Activated naive CD8-positive, alpha-beta T cell treated with anti-CD3 and anti-CD28 coated beads, Interleukin-2, amount 10 ng/mL, durations not matched to agents 7 days and 5 days (primary cell): ENCODE results near the gene THOC6. TPM values are rescaled to one million over a fixed set of nuclear protein-coding genes. Genes with fewer than 3 reads are reported as not detected.

Experiments
- ATAC-seq: fragments of 150-1000 bp; cut with Tn5 transposase; one replicate; pipeline ENCODE4 v1.10.0; 2021; ENCODE audit warnings: low read depth, moderate library complexity
- POLR2A ChIA-PET: fragments of 350-600 bp; sonication (Branson Sonifier 250); formaldehyde crosslinking; loops from one replicate; lab custom pipeline; 2021; ENCODE audit warnings: antibody characterized with exemption; lab: Charles Lee
- DNase-seq: peaks from one replicate; pipeline ENCODE4 v3.0.0; 2021
- H3K27ac Mint-ChIP-seq: one replicate; pipeline ENCODE4 v1.8.0; 2022; ENCODE audit warnings: mild to moderate bottlenecking, mixed read lengths
- H3K27me3 Mint-ChIP-seq: one replicate; pipeline ENCODE4 v1.8.0; 2022; ENCODE audit warnings: mild to moderate bottlenecking, moderate library complexity, mixed read lengths
- H3K36me3 Mint-ChIP-seq: one replicate; pipeline ENCODE4 v1.8.0; 2021; ENCODE audit warnings: mild to moderate bottlenecking, mixed read lengths
- H3K4me1 Mint-ChIP-seq: one replicate; pipeline ENCODE4 v1.8.0; 2021; ENCODE audit warnings: mixed read lengths
- H3K4me3 Mint-ChIP-seq: one replicate; pipeline ENCODE4 v1.8.0; 2022; ENCODE audit warnings: mild to moderate bottlenecking, moderate library complexity, mixed read lengths
- H3K9me3 Mint-ChIP-seq: one replicate; pipeline ENCODE4 v1.8.0; 2021; ENCODE audit warnings: mixed read lengths
- total RNA-seq, 2 experiments: library from RNA; stranded (reverse); gene quantifications; one replicate each; pipeline ENCODE4 v1.2.3, GENCODE V29; 2021

Gene THOC6
- total RNA-seq, 2 experiments from 2014 or later, result 36.3 to 36.9 TPM

DNA sequence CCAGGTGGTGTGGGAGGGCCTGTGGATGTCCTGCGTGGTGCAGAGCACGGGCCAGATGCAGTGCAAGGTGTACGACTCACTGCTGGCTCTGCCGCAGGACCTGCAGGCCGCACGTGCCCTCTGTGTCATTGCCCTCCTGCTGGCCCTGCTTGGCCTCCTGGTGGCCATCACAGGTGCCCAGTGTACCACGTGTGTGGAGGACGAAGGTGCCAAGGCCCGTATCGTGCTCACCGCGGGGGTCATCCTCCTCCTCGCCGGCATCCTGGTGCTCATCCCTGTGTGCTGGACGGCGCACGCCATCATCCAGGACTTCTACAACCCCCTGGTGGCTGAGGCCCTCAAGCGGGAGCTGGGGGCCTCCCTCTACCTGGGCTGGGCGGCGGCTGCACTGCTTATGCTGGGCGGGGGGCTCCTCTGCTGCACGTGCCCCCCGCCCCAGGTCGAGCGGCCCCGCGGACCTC is 10.3 kb upstream of the THOC6 start:
- POLR2A ChIA-PET, result no interaction called here
- H3K4me1 Mint-ChIP-seq, result peaks cover 8% of the 10 kb centered on the region
- no peak overlapping the region for H3K4me3 Mint-ChIP-seq
- DNase-seq (no peak), ATAC-seq (no peak)
- H3K9me3 Mint-ChIP-seq, result no peaks in the 10 kb centered on the region
- H3K27ac Mint-ChIP-seq, result no peak overlapping the region
- no peaks in the 10 kb centered on the region for H3K36me3 Mint-ChIP-seq
- H3K27me3 Mint-ChIP-seq, result peaks cover 37% of the 10 kb centered on the region

DNA sequence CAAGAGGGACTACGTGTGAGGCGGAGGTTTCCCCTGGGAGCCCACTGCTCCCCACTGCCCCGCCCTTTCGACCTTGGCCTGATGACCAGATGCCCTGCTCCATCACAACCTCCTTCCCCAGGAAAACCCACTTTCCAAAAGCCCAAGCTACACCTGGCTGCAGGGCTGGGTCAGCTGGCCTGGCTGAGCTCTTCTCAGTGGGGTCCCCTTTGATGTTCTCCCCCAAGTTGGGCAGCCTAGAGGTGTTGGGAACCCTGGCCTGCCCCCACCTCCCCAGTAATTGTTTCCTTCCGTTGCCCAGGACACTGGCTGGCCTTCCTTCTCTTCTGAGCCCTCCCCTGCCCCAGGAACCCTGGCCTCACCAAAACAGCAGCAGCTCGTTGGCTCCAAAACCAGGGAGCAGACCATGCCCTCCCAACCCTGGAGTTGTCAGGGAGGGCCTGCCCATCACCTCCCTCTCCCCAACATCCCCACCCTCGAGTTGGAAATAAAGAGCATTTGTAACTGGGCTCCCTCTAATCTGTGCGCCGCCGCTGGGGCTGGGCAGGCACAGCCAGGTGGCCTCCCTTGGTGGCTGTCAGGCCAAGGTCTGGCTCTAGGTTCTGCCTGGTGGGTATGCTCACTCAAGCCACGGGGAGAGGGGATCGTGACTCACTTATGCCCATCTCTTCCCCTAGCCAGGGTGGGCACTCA is 9.7 kb upstream of the THOC6 start:
- H3K27me3 Mint-ChIP-seq, result peaks cover 40% of the 10 kb centered on the region
- no peak overlapping the region for H3K4me3 Mint-ChIP-seq
- no peaks in the 10 kb centered on the region for H3K36me3 Mint-ChIP-seq
- peaks cover 4% of the 10 kb centered on the region for H3K4me1 Mint-ChIP-seq
- H3K9me3 Mint-ChIP-seq, result no peaks in the 10 kb centered on the region
- no peak overlapping the region for H3K27ac Mint-ChIP-seq
- DNase-seq, result no peak
- POLR2A ChIA-PET, result no interaction called here
- ATAC-seq, result no peak

DNA sequence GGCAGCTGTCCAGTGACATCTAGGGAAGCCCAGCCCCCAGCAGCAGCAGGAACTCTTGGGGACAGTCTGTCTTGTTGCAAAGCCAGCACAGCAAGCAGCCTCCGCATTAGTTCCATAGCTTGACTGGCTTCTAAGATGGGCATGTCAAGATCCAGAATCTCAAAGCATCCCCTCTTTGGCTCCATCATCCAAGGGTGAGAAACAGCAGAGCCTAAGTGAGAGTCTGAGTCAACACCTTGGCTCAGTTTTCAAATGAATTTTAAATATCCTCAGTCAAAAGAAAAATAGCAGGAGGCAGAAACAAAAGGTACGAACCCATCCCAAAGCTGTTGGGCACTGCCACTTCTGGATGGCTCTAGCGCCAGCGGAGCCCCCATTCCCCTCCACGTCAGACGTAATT is 8.9 kb upstream of the THOC6 start:
- ATAC-seq, result no peak
- Mint-ChIP-seq H3K27me3 (peaks cover 46% of the 10 kb centered on the region), H3K9me3 (no peaks in the 10 kb centered on the region), H3K27ac (no peak overlapping the region), H3K4me3 (no peak overlapping the region), H3K4me1 (peaks cover 8% of the 10 kb centered on the region), H3K36me3 (no peaks in the 10 kb centered on the region)
- POLR2A ChIA-PET, result interaction anchor here (1.0 kb wide), 1 partner anchor 30 kb away, joined by 3 read pairs; no protein-coding TSS in a partner anchor
- no peak for DNase-seq

DNA sequence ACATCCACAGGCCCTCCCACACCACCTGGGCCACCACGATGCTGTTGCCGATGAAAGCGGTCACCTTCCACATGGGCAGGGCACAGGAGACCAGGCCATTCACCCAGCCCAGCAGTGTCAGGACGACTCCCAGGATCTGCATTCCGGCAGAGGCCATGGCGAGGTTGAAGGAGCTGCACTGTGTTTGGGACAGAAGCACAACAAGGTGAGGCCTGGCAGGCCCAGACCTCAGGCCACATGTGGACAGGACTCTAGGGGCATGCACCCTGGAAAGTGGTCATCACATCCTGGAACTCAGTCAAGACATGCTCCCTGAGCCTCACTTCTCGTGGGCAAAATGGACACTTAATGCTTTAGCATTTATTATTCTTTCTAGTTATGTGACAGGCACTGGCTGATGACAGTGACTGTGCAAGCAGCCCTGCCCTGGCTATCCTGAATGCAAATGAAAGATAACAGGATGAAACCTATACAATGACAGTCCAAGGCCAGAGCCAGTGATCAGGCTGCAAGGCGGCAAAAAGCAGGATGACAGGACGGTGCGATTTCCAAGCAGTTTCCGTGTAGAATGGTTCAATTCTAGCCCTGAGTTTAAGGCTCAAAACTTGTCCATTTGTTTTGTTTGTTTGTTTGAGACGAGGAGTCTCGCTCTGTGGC is 7.8 kb upstream of the THOC6 start:
- Mint-ChIP-seq H3K27ac (no peak overlapping the region), H3K4me1 (peaks cover 11% of the 10 kb centered on the region), H3K9me3 (no peaks in the 10 kb centered on the region), H3K36me3 (no peaks in the 10 kb centered on the region), H3K4me3 (no peak overlapping the region), H3K27me3 (peaks cover 47% of the 10 kb centered on the region)
- DNase-seq (no peak), ATAC-seq (no peak)
- POLR2A ChIA-PET, result interaction anchor here (1.0 kb wide), 1 partner anchor 29 kb away, joined by 3 read pairs; no protein-coding TSS in a partner anchor

DNA sequence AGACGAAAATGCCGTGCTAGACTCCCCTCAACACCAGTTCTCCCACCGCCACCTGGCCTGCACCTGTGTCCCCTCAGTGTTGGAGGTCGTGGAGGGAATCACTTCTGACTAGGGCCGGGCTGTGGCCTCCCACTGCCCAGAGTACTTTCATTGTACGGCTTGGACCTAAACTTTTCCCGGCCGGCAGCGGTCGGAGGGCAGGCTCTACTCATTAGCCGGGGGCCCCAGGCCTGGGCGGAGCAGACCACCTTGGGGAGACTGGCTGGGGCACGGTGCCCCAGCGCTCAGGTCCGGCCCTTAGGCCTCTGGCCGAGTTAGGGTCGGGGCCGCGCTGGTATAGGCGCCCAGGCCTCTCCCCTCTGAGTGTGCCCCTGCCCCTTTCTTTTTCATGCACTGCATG is 6.5 kb upstream of the THOC6 start:
- no peaks in the 10 kb centered on the region for H3K9me3 Mint-ChIP-seq
- POLR2A ChIA-PET, result no interaction called here

DNA sequence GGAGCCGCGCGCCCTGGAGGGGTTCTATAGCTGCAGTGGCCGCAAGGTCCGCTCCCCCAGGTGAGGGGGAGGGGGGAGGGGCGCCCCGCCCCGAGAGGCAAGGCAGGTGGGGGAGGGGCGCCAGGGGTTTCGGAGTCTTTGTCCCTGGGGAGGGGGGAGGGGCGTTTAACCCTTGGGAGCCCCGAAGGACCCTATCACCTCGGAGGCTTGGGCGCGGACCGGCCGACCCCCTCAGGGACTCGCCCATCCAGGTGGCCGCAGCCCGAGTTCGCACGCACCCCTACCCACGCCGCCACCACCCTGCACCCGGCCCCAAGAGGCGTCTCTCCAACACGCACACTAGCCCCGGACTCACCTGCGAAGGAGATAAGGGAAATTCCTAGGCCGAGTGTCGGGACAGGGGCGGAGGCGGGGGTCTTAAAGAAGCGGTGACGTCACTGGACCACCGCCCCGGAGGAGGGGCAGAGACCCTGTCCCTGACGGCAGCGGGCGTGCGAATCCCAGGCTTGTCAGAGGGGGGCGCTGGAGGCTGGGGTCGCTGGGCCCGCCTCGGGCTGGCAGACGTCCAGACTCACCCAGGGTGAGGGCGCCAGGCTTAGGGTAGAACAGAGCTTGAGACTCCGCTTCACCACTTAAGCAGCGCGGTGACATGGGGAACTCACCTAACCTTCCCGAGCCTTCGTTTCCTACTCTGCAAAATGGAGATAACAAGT is 5.9 kb upstream of the THOC6 start, which contains the start of gene CLDN6:
CLDN6 (minus strand) TSS at position 390 of the 713 bp plus-strand sequence. CDS start 2,162 bp downstream, outside the sequence.
- Mint-ChIP-seq H3K27me3 (peaks cover 32% of the 10 kb centered on the region), H3K9me3 (no peaks in the 10 kb centered on the region)

More for the DNA sequence above, 6.5 kb upstream of the THOC6 start:
- Mint-ChIP-seq H3K4me3 (no peak overlapping the region), H3K27me3 (peaks cover 39% of the 10 kb centered on the region), H3K36me3 (no peaks in the 10 kb centered on the region), H3K4me1 (peaks cover 23% of the 10 kb centered on the region), H3K27ac (no peak overlapping the region)
- no peak for DNase-seq
- ATAC-seq, result no peak

DNA sequence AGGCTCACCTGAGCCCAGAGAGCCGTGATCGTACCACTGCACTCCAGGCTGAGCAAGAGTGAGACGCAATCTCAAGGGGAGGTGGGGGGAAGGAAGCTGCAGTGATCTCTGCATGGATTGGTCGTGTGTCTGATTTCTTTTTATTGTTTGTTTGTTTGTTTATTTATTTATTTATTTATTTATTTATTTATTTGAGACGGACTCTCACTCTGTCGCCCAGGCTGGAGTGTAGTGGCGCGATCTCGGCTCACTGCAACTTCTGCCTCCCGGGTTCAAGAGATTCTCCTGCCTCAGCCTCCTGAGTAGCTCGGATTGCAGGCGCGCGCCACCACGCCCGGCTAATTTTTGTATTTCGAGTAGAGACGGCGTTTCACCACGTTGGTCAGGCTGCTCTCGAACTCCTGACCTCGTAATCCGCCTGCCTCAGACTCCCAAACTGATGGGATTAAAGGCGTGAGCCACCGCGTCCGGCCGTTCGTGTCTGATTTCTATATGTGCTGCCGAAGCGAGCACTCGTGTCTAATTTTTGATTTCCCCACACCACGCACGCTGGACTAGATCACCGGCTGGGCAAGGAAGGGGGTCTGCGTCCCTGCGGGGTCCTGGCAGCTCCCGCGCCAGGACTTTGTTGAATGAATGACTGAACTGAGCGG is 4.1 kb upstream of the THOC6 start:
- Mint-ChIP-seq H3K36me3 (peaks cover 2% of the 10 kb centered on the region), H3K27ac (peak overlapping the region; percentile 54), H3K27me3 (peaks cover 28% of the 10 kb centered on the region), H3K4me1 (peaks cover 36% of the 10 kb centered on the region), H3K4me3 (peak overlapping the region; percentile 90), H3K9me3 (no peaks in the 10 kb centered on the region)
- DNase-seq (no peak), ATAC-seq (no peak)
- POLR2A ChIA-PET, result interaction anchor here (0.8 to 2.6 kb wide), 13 partner anchors 10 to 109 kb away, joined by 3 to 19 read pairs (median 3); partner anchors contain the start of gene MMP25

More for the DNA sequence above, 5.9 kb upstream of the THOC6 start, which contains the start of gene CLDN6:
- no peak within 1 kb of the TSS for H3K4me3 Mint-ChIP-seq
- no peak for DNase-seq
- POLR2A ChIA-PET, result no interaction called here
- no peaks in the 10 kb centered on the region for H3K36me3 Mint-ChIP-seq
- peaks cover 29% of the 10 kb centered on the region for H3K4me1 Mint-ChIP-seq
- H3K27ac Mint-ChIP-seq, result no peak within 1 kb of the TSS
- ATAC-seq, result no peak

DNA sequence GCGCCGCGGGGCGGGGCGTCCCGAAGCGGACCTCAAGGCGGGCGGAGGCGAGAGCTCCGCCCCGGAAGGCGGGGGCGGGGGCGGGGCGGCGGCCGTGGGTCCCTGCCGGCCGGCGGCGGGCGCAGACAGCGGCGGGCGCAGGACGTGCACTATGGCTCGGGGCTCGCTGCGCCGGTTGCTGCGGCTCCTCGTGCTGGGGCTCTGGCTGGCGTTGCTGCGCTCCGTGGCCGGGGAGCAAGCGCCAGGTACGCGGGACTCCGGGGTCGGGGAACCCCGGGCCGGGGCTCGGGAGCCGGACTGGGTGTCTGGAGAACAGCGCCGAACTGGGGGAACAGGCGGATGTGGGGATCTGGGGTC is 3.6 kb upstream of the THOC6 start, which contains the start of gene TNFRSF12A:
TNFRSF12A (plus strand) TSS at position 122 of the 357 bp plus-strand sequence; CDS start at position 152, 30 bp downstream.
- Mint-ChIP-seq H3K9me3 (no peaks in the 10 kb centered on the region), H3K36me3 (peaks cover 2% of the 10 kb centered on the region), H3K4me1 (peaks cover 36% of the 10 kb centered on the region), H3K4me3 (peak within 1 kb of the TSS; percentile 90), H3K27ac (peak within 1 kb of the TSS; percentile 56), H3K27me3 (peaks cover 24% of the 10 kb centered on the region)
- POLR2A ChIA-PET, result interaction anchor here (0.5 to 2.6 kb wide), 15 partner anchors 9 to 142 kb away, joined by 3 to 19 read pairs (median 3); partner anchors contain the start of gene MMP25
- peak; percentile 23 for ATAC-seq
- DNase-seq, result peak; percentile 86

DNA sequence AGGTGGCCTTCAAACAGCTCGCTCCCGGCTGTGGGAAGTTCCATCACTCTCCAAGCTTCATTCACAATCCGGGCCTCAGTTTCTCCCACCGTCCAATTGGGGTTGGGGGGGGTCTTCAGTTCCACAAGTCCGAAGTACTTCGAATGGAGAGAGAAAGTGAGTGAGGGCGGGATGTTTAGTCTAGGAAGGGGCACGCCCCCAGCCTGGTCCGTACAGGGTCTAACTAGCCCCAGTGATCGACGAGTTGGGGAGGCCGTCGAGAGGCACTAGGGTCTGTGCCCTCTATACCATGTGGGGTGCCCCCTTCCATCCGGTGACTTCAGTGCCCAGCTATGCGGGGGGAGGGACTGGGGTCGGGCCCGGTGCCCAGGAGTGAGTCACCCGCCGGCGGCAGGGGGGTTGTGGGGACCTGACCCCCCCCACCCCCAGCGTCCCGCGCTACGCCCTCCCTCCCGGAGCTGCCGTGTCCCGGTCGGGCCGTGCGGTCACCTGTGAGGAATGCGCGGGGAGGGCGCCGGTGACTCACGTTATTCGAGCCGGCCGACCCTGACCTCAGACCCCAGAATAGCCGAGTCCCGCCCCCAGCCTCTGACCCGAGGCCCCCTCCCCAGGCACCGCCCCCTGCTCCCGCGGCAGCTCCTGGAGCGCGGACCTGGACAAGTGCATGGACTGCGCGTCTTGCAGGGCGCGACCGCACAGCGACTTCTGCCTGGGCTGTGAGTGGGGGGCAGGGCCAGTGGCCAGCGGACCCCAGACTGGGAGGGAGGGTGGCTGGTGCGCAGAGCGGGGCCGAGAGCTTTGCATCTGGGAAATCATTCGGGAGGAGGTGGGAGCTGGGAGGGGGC is 3.0 kb upstream of the THOC6 start:
- Mint-ChIP-seq H3K36me3 (peaks cover 2% of the 10 kb centered on the region), H3K4me3 (peak overlapping the region; percentile 90), H3K27me3 (peaks cover 24% of the 10 kb centered on the region), H3K9me3 (no peaks in the 10 kb centered on the region), H3K27ac (peak overlapping the region; percentile 56), H3K4me1 (peaks cover 36% of the 10 kb centered on the region)
- DNase-seq (peak; percentile 63), ATAC-seq (peak; percentile 4)
- POLR2A ChIA-PET, result interaction anchor here (0.5 to 2.6 kb wide), 19 partner anchors 9 to 141 kb away, joined by 3 to 19 read pairs (median 3); partner anchors contain the start of genes MMP25 and PKMYT1

DNA sequence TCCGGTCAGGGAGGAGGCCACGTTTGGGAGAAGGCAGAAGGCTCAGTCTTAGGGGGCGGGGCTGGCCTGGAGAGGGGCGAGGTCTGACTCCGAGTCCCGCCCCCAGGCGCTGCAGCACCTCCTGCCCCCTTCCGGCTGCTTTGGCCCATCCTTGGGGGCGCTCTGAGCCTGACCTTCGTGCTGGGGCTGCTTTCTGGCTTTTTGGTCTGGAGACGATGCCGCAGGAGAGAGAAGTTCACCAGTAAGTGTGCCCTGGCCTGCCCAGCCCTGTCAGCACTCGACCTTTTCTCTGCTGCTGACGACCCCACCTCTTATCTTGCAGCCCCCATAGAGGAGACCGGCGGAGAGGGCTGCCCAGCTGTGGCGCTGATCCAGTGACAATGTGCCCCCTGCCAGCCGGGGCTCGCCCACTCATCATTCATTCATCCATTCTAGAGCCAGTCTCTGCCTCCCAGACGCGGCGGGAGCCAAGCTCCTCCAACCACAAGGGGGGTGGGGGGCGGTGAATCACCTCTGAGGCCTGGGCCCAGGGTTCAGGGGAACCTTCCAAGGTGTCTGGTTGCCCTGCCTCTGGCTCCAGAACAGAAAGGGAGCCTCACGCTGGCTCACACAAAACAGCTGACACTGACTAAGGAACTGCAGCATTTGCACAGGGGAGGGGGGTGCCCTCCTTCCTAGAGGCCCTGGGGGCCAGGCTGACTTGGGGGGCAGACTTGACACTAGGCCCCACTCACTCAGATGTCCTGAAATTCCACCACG is 2.2 kb upstream of the THOC6 start:
- H3K36me3 Mint-ChIP-seq, result peaks cover 6% of the 10 kb centered on the region
- POLR2A ChIA-PET, result interaction anchor here (0.6 to 2.6 kb wide), 11 partner anchors 8 to 137 kb away, joined by 3 to 19 read pairs (median 4); partner anchors contain the start of genes IL32, MMP25 and PKMYT1
- peaks cover 36% of the 10 kb centered on the region for H3K4me1 Mint-ChIP-seq
- no peaks in the 10 kb centered on the region for H3K9me3 Mint-ChIP-seq
- DNase-seq (peak; percentile 85), ATAC-seq (peak; percentile 15)
- H3K27me3 Mint-ChIP-seq, result peaks cover 21% of the 10 kb centered on the region
- peak overlapping the region; percentile 90 for H3K4me3 Mint-ChIP-seq
- H3K27ac Mint-ChIP-seq, result peak overlapping the region; percentile 87

DNA sequence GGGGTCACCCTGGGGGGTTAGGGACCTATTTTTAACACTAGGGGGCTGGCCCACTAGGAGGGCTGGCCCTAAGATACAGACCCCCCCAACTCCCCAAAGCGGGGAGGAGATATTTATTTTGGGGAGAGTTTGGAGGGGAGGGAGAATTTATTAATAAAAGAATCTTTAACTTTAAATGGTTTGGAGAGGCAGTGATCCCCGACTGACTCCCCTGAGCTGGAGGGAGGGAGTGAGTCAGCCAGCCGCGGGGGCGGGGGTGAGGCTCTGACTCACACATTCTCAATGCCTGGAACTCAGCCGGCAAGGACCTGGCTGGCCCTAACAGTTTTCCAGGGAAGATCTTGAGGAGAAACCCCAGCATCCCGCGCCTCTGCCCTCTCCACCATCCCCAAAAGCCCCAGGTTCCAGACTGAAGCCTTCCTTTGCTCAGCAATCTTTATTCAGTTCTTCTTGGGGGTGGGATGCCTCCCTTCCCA is 1.6 kb upstream of the THOC6 start:
- Mint-ChIP-seq H3K27me3 (peaks cover 17% of the 10 kb centered on the region), H3K27ac (peak overlapping the region; percentile 87), H3K36me3 (peaks cover 6% of the 10 kb centered on the region), H3K9me3 (no peaks in the 10 kb centered on the region), H3K4me3 (peak overlapping the region; percentile 90), H3K4me1 (peaks cover 36% of the 10 kb centered on the region)
- ATAC-seq (no peak), DNase-seq (peak; percentile 76)
- POLR2A ChIA-PET, result interaction anchor here (0.7 to 2.4 kb wide), 7 partner anchors 7 to 140 kb away, joined by 3 to 19 read pairs (median 5); partner anchors contain the start of genes FLYWCH2, IL32, MMP25 and PKMYT1
